ENCODE results near the gene NFAM1. TPM values are rescaled to one million over a fixed set of nuclear protein-coding genes. Genes with fewer than 3 reads are reported as not detected.

The NFAM1 gene
- polyA plus RNA-seq, 1 of the 3 experiments (the other 2 are of a cell fraction), result 0.02 TPM

DNA sequence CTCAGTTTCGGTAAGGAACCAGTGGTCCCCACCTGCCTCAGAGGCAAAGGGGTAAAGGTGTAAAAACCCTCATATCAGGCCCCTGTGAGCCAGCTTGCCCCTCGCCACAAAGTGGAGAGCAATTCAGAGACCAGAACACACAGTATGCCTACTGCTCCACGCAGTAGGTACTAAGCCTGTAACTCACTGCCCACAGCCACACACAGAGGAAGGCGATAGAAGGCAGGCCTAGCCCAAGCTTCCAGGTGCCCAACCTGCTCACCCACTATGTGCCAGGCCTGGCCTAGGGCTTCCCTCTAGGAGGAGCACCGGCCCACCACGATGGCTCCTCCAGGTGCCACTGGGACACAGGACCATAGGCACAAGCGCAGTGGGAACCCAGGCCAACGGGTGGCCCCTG lies 98.7 kb downstream of the NFAM1 start:
- 83% methylated on average over 2 of the region's 8 CpGs for WGBS (ENCODE audit: low lambda C conversion rate)
- Histone ChIP-seq H3K27ac (ENCODE audit: low read depth in 2 of 2, low read length in 1 of 2) (no peak overlapping the region), H3K4me2 (no peak overlapping the region), H2AFZ (ENCODE audit: low read depth) (no peak overlapping the region), H4K20me1 (ENCODE audit: insufficient read depth) (no peaks in the 10 kb centered on the region), H3K9ac (no peak overlapping the region), H3K79me2 (ENCODE audit: insufficient read depth) (no peaks in the 10 kb centered on the region), H3K4me1 (ENCODE audit: control insufficient read depth in 1 of 2, insufficient read depth in 2 of 2, low read depth in 1 of 2, low read length in 1 of 2) (peaks cover 0 to 16% of the 10 kb centered on the region in 2 experiments; a peak in 1 of 4 replicates), H3K9me3 (no peaks in the 10 kb centered on the region), H3F3A (replicated peaks; ENCODE audit: insufficient read depth) (no peaks in the 10 kb centered on the region), H3K9me2 (no peaks in the 10 kb centered on the region), H3K36me3 (replicated peaks in 1 of 2; ENCODE audit: control insufficient read depth in 1 of 2, insufficient read depth in 2 of 2, low read length in 1 of 2) (no peaks in the 10 kb centered on the region), H3K27me3 (ENCODE audit: insufficient read depth) (no peaks in the 10 kb centered on the region), H3K4me3 (ENCODE audit: low read depth in 2 of 2, low read length in 1 of 2) (no peak overlapping the region)
- no peak for DNase-seq
- ChIA-PET POLR2A (no interaction called here), CTCF (interaction anchor here (1.2 kb wide), 1 partner anchor 26 kb away, joined by 3 read pairs; no protein-coding TSS in a partner anchor)
- TF ChIP-seq SIN3A (IDR thresholded peaks at IDR 0.05; ENCODE audit: borderline replicate concordance, low read depth, low read length) (no peak), MXI1 (IDR thresholded peaks at IDR 0.05; ENCODE audit: low read depth, low read length) (no peak), GATA2 (CRISPR knock-in tag; IDR thresholded peaks at IDR 0.05) (no peak), POLR2AphosphoS5 (IDR thresholded peaks at IDR 0.05; ENCODE audit: low read depth, low read length) (no peak), RCOR1 (IDR thresholded peaks at IDR 0.05; ENCODE audit: low read length) (no peak), FOXJ3 (CRISPR knock-in tag; IDR thresholded peaks at IDR 0.05) (no peak), NRF1 (IDR thresholded peaks at IDR 0.05; ENCODE audit: low read depth, low read length) (no peak), YY1 (IDR thresholded peaks at IDR 0.05; ENCODE audit: low read depth) (no peak), CHD2 (IDR thresholded peaks at IDR 0.05; ENCODE audit: low read length, partially characterized antibody) (no peak)
- TF ChIP-seq, protein P1, sequence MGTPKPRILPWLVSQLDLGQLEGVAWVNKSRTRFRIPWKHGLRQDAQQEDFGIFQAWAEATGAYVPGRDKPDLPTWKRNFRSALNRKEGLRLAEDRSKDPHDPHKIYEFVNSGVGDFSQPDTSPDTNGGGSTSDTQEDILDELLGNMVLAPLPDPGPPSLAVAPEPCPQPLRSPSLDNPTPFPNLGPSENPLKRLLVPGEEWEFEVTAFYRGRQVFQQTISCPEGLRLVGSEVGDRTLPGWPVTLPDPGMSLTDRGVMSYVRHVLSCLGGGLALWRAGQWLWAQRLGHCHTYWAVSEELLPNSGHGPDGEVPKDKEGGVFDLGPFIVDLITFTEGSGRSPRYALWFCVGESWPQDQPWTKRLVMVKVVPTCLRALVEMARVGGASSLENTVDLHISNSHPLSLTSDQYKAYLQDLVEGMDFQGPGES (IDR thresholded peaks at IDR 0.05; ENCODE audit: low read depth, low read length), result no peak
- TF ChIP-seq, protein P2, sequence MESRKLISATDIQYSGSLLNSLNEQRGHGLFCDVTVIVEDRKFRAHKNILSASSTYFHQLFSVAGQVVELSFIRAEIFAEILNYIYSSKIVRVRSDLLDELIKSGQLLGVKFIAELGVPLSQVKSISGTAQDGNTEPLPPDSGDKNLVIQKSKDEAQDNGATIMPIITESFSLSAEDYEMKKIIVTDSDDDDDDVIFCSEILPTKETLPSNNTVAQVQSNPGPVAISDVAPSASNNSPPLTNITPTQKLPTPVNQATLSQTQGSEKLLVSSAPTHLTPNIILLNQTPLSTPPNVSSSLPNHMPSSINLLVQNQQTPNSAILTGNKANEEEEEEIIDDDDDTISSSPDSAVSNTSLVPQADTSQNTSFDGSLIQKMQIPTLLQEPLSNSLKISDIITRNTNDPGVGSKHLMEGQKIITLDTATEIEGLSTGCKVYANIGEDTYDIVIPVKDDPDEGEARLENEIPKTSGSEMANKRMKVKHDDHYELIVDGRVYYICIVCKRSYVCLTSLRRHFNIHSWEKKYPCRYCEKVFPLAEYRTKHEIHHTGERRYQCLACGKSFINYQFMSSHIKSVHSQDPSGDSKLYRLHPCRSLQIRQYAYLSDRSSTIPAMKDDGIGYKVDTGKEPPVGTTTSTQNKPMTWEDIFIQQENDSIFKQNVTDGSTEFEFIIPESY (IDR thresholded peaks at IDR 0.05; ENCODE audit: borderline replicate concordance, low read depth), result no peak

DNA sequence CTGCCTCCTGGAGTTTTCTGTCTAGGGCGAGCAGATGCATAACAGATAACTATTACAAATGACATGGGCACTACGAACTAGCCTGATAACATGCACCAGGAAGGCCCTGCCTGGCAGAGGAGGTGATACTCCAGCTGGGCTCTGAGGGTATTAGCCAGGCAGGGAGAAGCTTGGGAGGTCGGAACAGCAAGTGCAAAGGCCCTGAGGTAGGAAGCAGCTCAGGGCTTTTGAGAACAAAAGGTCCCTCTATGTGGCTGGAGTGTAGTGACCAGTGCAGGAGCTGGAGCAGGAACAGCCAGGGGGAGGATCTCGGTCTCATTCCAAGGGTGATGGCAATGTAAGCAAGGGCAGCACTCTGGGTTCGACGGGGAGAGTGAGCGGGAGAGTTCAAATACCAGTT lies 100.1 kb downstream of the NFAM1 start:
- H3K4me1 ChIP-seq (ENCODE audit: control insufficient read depth in 1 of 2, insufficient read depth in 2 of 2, low read depth in 1 of 2, low read length in 1 of 2), result peaks cover 0 to 16% of the 10 kb centered on the region in 2 experiments; a peak in 1 of 4 replicates
- no peak for DNase-seq
- H3F3A ChIP-seq (replicated peaks; ENCODE audit: insufficient read depth), result no peaks in the 10 kb centered on the region
- no peak overlapping the region for H3K4me3 ChIP-seq (ENCODE audit: low read depth in 2 of 2, low read length in 1 of 2)
- ChIA-PET POLR2A (no interaction called here), CTCF (no interaction called here)
- no peak overlapping the region for H3K4me2 ChIP-seq
- H3K27ac ChIP-seq (ENCODE audit: low read depth in 2 of 2, low read length in 1 of 2), result no peak overlapping the region
- H2AFZ ChIP-seq (ENCODE audit: low read depth), result no peak overlapping the region
- no peaks in the 10 kb centered on the region for H3K9me2 ChIP-seq
- no peaks in the 10 kb centered on the region for H3K9me3 ChIP-seq
- H3K27me3 ChIP-seq (ENCODE audit: insufficient read depth), result no peaks in the 10 kb centered on the region
- no peak overlapping the region for H3K9ac ChIP-seq
- no peaks in the 10 kb centered on the region for H3K79me2 ChIP-seq (ENCODE audit: insufficient read depth)
- no peaks in the 10 kb centered on the region for H4K20me1 ChIP-seq (ENCODE audit: insufficient read depth)
- H3K36me3 ChIP-seq (replicated peaks in 1 of 2; ENCODE audit: control insufficient read depth in 1 of 2, insufficient read depth in 2 of 2, low read length in 1 of 2), result no peaks in the 10 kb centered on the region
- 82% methylated on average over 6 of the region's 7 CpGs for WGBS (ENCODE audit: low lambda C conversion rate)
- TF ChIP-seq NRF1 (IDR thresholded peaks at IDR 0.05; ENCODE audit: low read depth, low read length) (no peak), SMC3 (IDR thresholded peaks at IDR 0.05; ENCODE audit: low read depth, low read length) (no peak), POLR2AphosphoS5 (IDR thresholded peaks at IDR 0.05; ENCODE audit: low read depth, low read length) (no peak), SIN3A (IDR thresholded peaks at IDR 0.05; ENCODE audit: borderline replicate concordance, low read depth, low read length) (no peak), EZH2phosphoT487 (IDR thresholded peaks at IDR 0.05; ENCODE audit: borderline replicate concordance, low read depth) (no peak), FOSL2 (IDR thresholded peaks at IDR 0.05; ENCODE audit: borderline replicate concordance, low read depth) (no peak), GATA2 (CRISPR knock-in tag; IDR thresholded peaks at IDR 0.05) (no peak), GABPA (IDR thresholded peaks at IDR 0.05; ENCODE audit: low read depth) (no peak), YY1 (IDR thresholded peaks at IDR 0.05; ENCODE audit: low read depth) (no peak), FOXM1 (IDR thresholded peaks at IDR 0.05; ENCODE audit: low read depth) (no peak), MXI1 (IDR thresholded peaks at IDR 0.05; ENCODE audit: low read depth, low read length) (no peak)
- TF ChIP-seq, protein P3, sequence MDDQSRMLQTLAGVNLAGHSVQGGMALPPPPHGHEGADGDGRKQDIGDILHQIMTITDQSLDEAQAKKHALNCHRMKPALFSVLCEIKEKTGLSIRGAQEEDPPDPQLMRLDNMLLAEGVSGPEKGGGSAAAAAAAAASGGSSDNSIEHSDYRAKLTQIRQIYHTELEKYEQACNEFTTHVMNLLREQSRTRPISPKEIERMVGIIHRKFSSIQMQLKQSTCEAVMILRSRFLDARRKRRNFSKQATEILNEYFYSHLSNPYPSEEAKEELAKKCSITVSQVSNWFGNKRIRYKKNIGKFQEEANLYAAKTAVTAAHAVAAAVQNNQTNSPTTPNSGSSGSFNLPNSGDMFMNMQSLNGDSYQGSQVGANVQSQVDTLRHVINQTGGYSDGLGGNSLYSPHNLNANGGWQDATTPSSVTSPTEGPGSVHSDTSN (IDR thresholded peaks at IDR 0.05), result no peak
- TF ChIP-seq, protein P4, sequence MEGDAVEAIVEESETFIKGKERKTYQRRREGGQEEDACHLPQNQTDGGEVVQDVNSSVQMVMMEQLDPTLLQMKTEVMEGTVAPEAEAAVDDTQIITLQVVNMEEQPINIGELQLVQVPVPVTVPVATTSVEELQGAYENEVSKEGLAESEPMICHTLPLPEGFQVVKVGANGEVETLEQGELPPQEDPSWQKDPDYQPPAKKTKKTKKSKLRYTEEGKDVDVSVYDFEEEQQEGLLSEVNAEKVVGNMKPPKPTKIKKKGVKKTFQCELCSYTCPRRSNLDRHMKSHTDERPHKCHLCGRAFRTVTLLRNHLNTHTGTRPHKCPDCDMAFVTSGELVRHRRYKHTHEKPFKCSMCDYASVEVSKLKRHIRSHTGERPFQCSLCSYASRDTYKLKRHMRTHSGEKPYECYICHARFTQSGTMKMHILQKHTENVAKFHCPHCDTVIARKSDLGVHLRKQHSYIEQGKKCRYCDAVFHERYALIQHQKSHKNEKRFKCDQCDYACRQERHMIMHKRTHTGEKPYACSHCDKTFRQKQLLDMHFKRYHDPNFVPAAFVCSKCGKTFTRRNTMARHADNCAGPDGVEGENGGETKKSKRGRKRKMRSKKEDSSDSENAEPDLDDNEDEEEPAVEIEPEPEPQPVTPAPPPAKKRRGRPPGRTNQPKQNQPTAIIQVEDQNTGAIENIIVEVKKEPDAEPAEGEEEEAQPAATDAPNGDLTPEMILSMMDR (IDR thresholded peaks at IDR 0.05), result no peak
- TF ChIP-seq, protein P5, sequence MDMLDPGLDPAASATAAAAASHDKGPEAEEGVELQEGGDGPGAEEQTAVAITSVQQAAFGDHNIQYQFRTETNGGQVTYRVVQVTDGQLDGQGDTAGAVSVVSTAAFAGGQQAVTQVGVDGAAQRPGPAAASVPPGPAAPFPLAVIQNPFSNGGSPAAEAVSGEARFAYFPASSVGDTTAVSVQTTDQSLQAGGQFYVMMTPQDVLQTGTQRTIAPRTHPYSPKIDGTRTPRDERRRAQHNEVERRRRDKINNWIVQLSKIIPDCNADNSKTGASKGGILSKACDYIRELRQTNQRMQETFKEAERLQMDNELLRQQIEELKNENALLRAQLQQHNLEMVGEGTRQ (IDR thresholded peaks at IDR 0.05; ENCODE audit: borderline replicate concordance, low read depth, low read length), result no peak

Measured in SK-N-SH (cell line).